ENCODE results near the gene ZNF705A.
"Not testable (repeated sequence)": the region's sequence is repeated elsewhere in the genome, so short reads cannot be mapped to it uniquely, and the experiment has no call there.

Gene ZNF705A

DNA sequence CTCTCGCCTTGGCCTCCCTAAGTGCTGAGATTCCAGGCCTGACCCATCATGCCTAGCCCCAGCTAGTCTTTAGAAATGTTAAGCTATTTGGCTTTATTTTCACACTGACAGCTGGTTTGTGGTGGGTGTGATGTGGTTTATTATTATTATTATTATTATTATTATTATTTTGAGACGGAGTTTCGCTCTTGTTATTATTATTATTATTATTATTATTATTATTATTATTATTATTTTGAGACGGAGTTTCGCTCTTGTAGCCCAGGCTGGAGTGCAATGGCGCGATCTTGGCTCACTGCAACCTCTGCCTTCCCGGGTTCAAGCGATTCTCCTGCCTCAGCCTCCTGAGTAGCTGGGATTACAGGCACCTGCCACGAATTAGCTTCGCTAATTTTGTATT is 71.8 kb downstream of the ZNF705A start:
- H3K4me3 ChIP-seq (replicated peaks; ENCODE audit: low read depth, low read length); DNase-seq (ENCODE audit: low read depth): not testable (repeated sequence)

DNA sequence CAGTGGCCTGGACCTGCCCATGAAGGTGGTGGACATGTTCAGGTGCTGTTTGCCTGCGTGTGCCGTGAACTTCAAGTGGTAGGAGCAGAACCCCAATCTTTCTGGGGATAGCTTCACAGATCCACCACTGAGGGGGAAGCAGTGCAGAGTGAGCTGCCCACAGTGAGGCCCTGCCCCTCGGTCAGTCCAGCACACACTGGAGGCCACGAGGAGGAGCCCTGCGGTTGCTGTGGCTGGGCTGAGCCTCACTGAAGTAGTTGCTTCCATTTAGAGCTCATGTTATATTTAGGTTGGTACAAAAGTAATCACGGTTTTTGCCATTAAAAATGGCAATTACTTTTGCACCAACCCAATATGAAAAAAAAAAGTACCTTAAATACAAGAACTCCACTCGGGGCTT is 72.7 kb downstream of the ZNF705A start:
- DNase-seq (ENCODE audit: low read depth); H3K4me3 ChIP-seq (replicated peaks; ENCODE audit: low read depth, low read length): not testable (repeated sequence)

Measured in fibroblast of pulmonary artery (primary cell).